Activated CD8-positive, alpha-beta T cell treated with anti-CD3 and anti-CD28 coated beads for 36 hours (primary cell): ENCODE results near the gene MITF. TPM values are rescaled to one million over a fixed set of nuclear protein-coding genes. Genes with fewer than 3 reads are reported as not detected.

Source experiments
- ATAC-seq: fragments of 200-7000 bp; cut with Tn5 transposase; one replicate; pipeline ENCODE4 v1.10.0; 2021; ENCODE audit warnings: mild to moderate bottlenecking, moderate library complexity
- CTCF ChIA-PET: fragments of 350-600 bp; sonication (Branson Sonifier 250); formaldehyde crosslinking; loops from one replicate; lab custom pipeline; 2021; ENCODE audit warnings: antibody characterized with exemption; lab: Charles Lee
- POLR2A ChIA-PET: fragments of 350-600 bp; sonication (Branson Sonifier 250); formaldehyde crosslinking; loops from one replicate; lab custom pipeline; 2021; ENCODE audit warnings: antibody characterized with exemption; lab: Charles Lee
- DNase-seq: peaks from one replicate; pipeline ENCODE4 v3.0.0-alpha.2; 2020
- H3K27ac Mint-ChIP-seq: one replicate; pipeline ENCODE4 v1.8.0; 2021; ENCODE audit warnings: mild to moderate bottlenecking, mixed read lengths
- H3K27me3 Mint-ChIP-seq: one replicate; pipeline ENCODE4 v1.8.0; 2021; ENCODE audit warnings: mixed read lengths
- H3K36me3 Mint-ChIP-seq: one replicate; pipeline ENCODE4 v1.8.0; 2021; ENCODE audit warnings: low read depth, mixed read lengths
- H3K4me1 Mint-ChIP-seq: one replicate; pipeline ENCODE4 v1.8.0; 2021; ENCODE audit warnings: low read depth, mixed read lengths
- H3K4me3 Mint-ChIP-seq: one replicate; pipeline ENCODE4 v1.8.0; 2021; ENCODE audit warnings: mild to moderate bottlenecking, moderate library complexity, mixed read lengths
- H3K9me3 Mint-ChIP-seq: one replicate; pipeline ENCODE4 v1.8.0; 2021; ENCODE audit warnings: mixed read lengths
- intact Hi-C: fragments of 100-400 bp; cut with micrococcal nuclease; formaldehyde crosslinking; loops from one replicate; pipeline ENCODE4 v1.10.0; 2022
- total RNA-seq, 2 experiments: library from RNA; stranded (reverse); gene quantifications; one replicate each; pipeline ENCODE4 v1.2.3, GENCODE V29; 2021
- TF ChIP-seq, protein P1 (sequence below): fragments of 200-600 bp; IDR thresholded peaks from one replicate; pipeline ENCODE4 v1.8.0; 2022; ENCODE audit warnings: antibody characterized with exemption, mild to moderate bottlenecking

MITF gene
- total RNA-seq, 2 experiments from 2014 or later, result not detected

DNA sequence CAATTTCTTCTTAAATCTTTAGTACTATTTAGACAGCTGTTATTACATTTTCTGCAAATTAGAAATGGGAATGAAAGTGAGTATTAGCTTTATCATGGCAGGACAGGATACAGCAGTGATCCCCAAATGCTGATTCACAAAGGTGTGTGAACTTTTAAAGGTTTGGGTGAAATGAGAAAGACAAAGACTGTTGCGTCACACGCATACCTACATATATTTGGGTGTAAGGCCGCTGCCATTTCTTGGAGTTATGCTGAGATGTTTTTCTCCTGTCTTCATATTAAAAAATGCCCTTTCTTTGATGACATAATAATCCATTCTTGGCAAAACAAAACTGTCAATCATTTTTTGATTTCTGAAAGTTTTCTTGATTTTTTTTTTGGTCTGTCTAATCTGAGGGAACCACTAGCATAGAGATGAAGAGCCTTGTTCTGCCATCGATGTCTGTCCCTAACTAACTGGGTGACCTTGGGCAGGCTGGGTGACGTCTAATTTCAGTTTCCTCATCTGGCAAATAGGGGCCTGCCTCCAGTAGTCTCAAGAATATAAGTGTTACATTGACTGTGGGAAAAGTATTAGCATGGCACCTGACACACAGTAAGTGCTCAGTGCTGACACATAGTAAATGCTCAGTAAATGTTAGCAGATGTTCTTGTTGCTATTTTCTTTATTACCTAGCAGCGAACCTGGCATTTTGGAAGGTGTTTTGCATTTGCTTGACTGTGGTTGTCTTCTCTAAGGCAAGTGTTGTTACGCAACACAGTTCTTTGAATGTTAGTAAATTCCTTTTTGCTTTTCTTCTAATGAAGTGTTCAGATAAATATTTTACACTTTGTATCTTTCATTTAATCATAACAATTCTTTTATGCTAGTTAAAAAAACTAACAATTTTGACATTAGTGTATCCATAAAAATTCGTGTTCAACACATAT lies 5.0 kb downstream of the MITF start:
- CTCF ChIA-PET, result no interaction called here
- Mint-ChIP-seq H3K27me3 (peaks cover 32% of the 10 kb centered on the region), H3K27ac (no peak overlapping the region), H3K9me3 (no peaks in the 10 kb centered on the region), H3K4me3 (no peak overlapping the region), H3K4me1 (peaks cover 9% of the 10 kb centered on the region), H3K36me3 (no peaks in the 10 kb centered on the region)
- no peak for ATAC-seq
- no peak for DNase-seq
- intact Hi-C loops, result no loop called here
- POLR2A ChIA-PET, result no interaction called here
- TF ChIP-seq, protein P1, sequence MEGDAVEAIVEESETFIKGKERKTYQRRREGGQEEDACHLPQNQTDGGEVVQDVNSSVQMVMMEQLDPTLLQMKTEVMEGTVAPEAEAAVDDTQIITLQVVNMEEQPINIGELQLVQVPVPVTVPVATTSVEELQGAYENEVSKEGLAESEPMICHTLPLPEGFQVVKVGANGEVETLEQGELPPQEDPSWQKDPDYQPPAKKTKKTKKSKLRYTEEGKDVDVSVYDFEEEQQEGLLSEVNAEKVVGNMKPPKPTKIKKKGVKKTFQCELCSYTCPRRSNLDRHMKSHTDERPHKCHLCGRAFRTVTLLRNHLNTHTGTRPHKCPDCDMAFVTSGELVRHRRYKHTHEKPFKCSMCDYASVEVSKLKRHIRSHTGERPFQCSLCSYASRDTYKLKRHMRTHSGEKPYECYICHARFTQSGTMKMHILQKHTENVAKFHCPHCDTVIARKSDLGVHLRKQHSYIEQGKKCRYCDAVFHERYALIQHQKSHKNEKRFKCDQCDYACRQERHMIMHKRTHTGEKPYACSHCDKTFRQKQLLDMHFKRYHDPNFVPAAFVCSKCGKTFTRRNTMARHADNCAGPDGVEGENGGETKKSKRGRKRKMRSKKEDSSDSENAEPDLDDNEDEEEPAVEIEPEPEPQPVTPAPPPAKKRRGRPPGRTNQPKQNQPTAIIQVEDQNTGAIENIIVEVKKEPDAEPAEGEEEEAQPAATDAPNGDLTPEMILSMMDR, result no peak

GRCh38 chr3:69745505-69745904 lies 6.2 kb downstream of the MITF start:
- ChIA-PET POLR2A (no interaction called here), CTCF (no interaction called here)
- TF ChIP-seq, protein P1, result no peak
- intact Hi-C loops, result no loop called here
- no peak overlapping the region for H3K4me3 Mint-ChIP-seq
- H3K4me1 Mint-ChIP-seq, result peaks cover 4% of the 10 kb centered on the region
- peaks cover 24% of the 10 kb centered on the region for H3K27me3 Mint-ChIP-seq
- H3K9me3 Mint-ChIP-seq, result no peaks in the 10 kb centered on the region
- no peak for DNase-seq
- no peak for ATAC-seq
- no peaks in the 10 kb centered on the region for H3K36me3 Mint-ChIP-seq
- no peak overlapping the region for H3K27ac Mint-ChIP-seq

DNA sequence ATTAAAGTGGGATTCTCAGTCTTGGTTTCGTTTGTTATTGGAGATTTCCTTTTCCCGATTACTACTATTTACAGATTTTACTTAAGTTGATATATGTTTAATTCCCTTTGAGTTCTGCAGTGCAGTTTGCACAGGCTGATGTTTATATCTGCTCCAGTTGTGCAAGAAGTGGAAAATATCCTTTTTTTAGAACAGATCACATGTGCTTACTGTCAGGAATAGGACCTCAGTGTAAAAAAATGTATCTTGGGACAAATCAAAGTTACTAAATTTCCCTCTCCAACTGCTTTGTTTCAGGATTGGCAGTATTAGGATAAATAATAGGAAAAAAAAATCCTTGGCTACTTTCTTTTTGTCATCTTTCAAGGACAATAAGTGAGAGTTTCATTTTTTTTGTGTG lies 6.9 kb downstream of the MITF start:
- H3K27me3 Mint-ChIP-seq, result peaks cover 17% of the 10 kb centered on the region
- TF ChIP-seq, protein P1, result no peak
- intact Hi-C loops, result no loop called here
- DNase-seq (no peak), ATAC-seq (no peak)
- H3K4me3 Mint-ChIP-seq, result no peak overlapping the region
- ChIA-PET POLR2A (no interaction called here), CTCF (no interaction called here)
- no peaks in the 10 kb centered on the region for H3K9me3 Mint-ChIP-seq
- peaks cover 4% of the 10 kb centered on the region for H3K4me1 Mint-ChIP-seq
- H3K36me3 Mint-ChIP-seq, result no peaks in the 10 kb centered on the region
- H3K27ac Mint-ChIP-seq, result no peak overlapping the region

- H3K4me3 Mint-ChIP-seq, result no peak overlapping the region
- H3K4me1 Mint-ChIP-seq, result peaks cover 4% of the 10 kb centered on the region
- H3K27ac Mint-ChIP-seq, result no peak overlapping the region
- H3K36me3 Mint-ChIP-seq, result no peaks in the 10 kb centered on the region
- TF ChIP-seq, protein P1, result no peak
- POLR2A ChIA-PET, result no interaction called here
- intact Hi-C loops, result no loop called here
- ATAC-seq, result no peak
- H3K27me3 Mint-ChIP-seq, result peaks cover 4% of the 10 kb centered on the region
- CTCF ChIA-PET, result no interaction called here
- DNase-seq, result no peak
- H3K9me3 Mint-ChIP-seq, result no peaks in the 10 kb centered on the region
Measured at GRCh38 chr3:69747511-69748258, 8.4 kb downstream of the MITF start.

DNA sequence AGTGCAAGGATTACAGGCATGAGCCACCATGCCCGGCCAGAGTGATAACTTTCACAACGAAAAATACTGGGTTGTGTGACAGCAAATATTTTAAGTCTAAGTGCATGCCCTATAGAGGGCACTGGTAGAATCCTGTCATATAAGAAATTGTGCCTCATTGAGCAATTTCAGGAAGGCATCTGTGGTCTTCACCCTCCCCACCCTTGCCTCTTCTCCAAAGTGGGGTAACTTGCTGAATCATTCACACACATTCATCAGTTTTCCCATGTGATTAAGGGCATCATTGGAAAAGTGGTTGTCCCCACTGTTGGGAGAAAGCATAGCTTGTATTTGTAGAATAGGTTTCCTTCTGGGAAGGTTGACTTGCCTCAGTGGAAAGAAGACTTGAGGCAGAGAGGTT lies 9.2 kb downstream of the MITF start:
- intact Hi-C loops, result no loop called here
- Mint-ChIP-seq H3K4me1 (peaks cover 4% of the 10 kb centered on the region), H3K27ac (no peak overlapping the region), H3K36me3 (no peaks in the 10 kb centered on the region), H3K9me3 (no peaks in the 10 kb centered on the region), H3K4me3 (no peak overlapping the region), H3K27me3 (peaks cover 2% of the 10 kb centered on the region)
- ChIA-PET POLR2A (no interaction called here), CTCF (no interaction called here)
- no peak for ATAC-seq
- TF ChIP-seq, protein P1, result no peak
- no peak for DNase-seq
